Gastrocnemius medialis (tissue), 4 donors: ENCODE results near the gene C10orf71. TPM values are rescaled to one million over a fixed set of nuclear protein-coding genes. Genes with fewer than 3 reads are reported as not detected.

ENCODE experiments used
- ATAC-seq, 2 donors: fragments of 150-250 bp; one replicate each; pipeline ENCODE4 v1.9.1; 2016
- DNase-seq, 2 donors: peaks; one replicate each; pipeline ENCODE4 v3.0.0-alpha.2; 2019
- H3K27ac ChIP-seq, 4 donors: fragments of 200-600 bp; sonication (generic); 1 replicate in 1 of 4; 2 replicates in 3 of 4; pipeline ENCODE4 v1.5.1; 2016 to 2018; ENCODE audit warnings: mild to moderate bottlenecking in 2 of 4, moderate library complexity in 1 of 4
- H3K27me3 ChIP-seq, 3 donors: fragments of 200-600 bp; sonication (generic) in 2 of 3; 1 replicate in 1 of 3; 2 replicates in 2 of 3; pipeline versions ENCODE4 v1.5.1 to v1.6.0; 2016 to 2019; ENCODE audit warnings: mild to moderate bottlenecking in 1 of 3, moderate library complexity in 1 of 3
- H3K36me3 ChIP-seq, 2 donors: fragments of 200-600 bp; sonication (generic) in 1 of 2; one replicate each; pipeline ENCODE4 v1.5.1; 2017 to 2018
- H3K4me1 ChIP-seq, 2 donors: fragments of 200-600 bp; sonication (generic) in 1 of 2; one replicate each; pipeline ENCODE4 v1.5.1; 2016 to 2017; ENCODE audit warnings: mild to moderate bottlenecking in 2 of 2
- H3K4me3 ChIP-seq, 4 donors: fragments of 200-600 bp; sonication (generic) in 3 of 4; 1 replicate in 1 of 4; 2 replicates in 3 of 4; pipeline ENCODE4 v1.5.1; 2016 to 2019; ENCODE audit warnings: mild to moderate bottlenecking in 2 of 4
- H3K9me3 ChIP-seq, 3 donors: fragments of 200-600 bp; sonication (generic) in 2 of 3; 1 replicate in 1 of 3; 2 replicates in 2 of 3; pipeline ENCODE4 v1.5.1; 2016 to 2019
- CTCF ChIP-seq, 5 experiments: fragments of 450-650 bp in 3 of 5; fragments of 200-600 bp in 2 of 5; sonication (generic) in 2 of 5; IDR thresholded peaks in 4 of 5; conservative IDR thresholded peaks in 1 of 5; 1 replicate in 4 of 5; 2 replicates in 1 of 5; pipeline ENCODE4 v1.5.1; 2016 to 2019; ENCODE audit warnings: antibody characterized with exemption in 5 of 5, mild to moderate bottlenecking in 3 of 5, moderate library complexity in 3 of 5
- POLR2A ChIP-seq, 2 donors: fragments of 450-650 bp; IDR thresholded peaks; one replicate each; pipeline ENCODE4 v1.6.1; 2017; ENCODE audit warnings: antibody characterized with exemption in 2 of 2, mild to moderate bottlenecking in 2 of 2, moderate library complexity in 2 of 2
- in situ Hi-C, 4 donors: fragments of 200-750 bp; cut with MboI; loops; one replicate each; pipeline versions ENCODE4 v1.15.0 to v1.8.0; 2017; ENCODE audit warnings: low sequenced_read_pairs in 4 of 4
- intact Hi-C: fragments of 100-400 bp; cut with DNase I; formaldehyde crosslinking; loops from one replicate; pipeline ENCODE4 v1.15.1; 2023; ENCODE audit warnings: low total_unique reads
- total RNA-seq, 4 donors: library from RNA; depleted of rRNA; stranded (reverse); fragments of >200 nt; gene quantifications; one replicate each; pipeline versions ENCODE4 v1.1.0 to v1.2.3, GENCODE V29; 2016

The C10orf71 gene
- total RNA-seq, 4 donors from 2014 or later = 26.5 to 208 (median 69.6) TPM

DNA sequence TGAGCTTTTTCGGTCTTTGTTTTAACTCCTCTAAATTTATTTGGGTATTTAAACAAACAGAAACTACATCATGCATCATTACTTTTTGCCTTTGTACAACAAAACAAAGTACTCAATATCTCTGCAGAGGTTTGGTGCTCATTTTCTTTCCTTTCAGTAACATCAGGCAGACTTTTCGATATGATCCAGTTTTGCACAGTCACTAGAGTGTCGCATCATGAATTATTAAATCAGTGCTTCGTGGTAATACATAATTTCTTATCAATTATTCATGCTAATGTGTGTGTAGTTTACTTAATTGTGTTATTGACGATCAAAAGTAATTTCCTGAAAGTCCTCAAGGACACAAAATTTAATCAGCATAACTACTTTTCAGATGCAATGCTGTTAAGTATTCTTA, 65.1 kb downstream of the C10orf71 start:
- Histone ChIP-seq H3K9me3 (no peaks in the 10 kb centered on the region), H3K27ac (no peak overlapping the region), H3K4me1 (no peaks in the 10 kb centered on the region), H3K27me3 (no peaks in the 10 kb centered on the region), H3K4me3 (no peak overlapping the region), H3K36me3 (no peaks in the 10 kb centered on the region)
- ATAC-seq (no peak), DNase-seq (no peak)
- TF ChIP-seq CTCF (IDR thresholded peaks at IDR 0.05 in 4 of 5, conservative IDR thresholded peaks at IDR 0.05 in 1 of 5) = no peak
- no peak for TF ChIP-seq POLR2A (IDR thresholded peaks at IDR 0.05)
- intact Hi-C loops = no loop called here
- in situ Hi-C loops = loop anchor here in 1 of 4 donors (25.0 kb wide), 1 partner anchor 377 kb away; no protein-coding TSS in a partner anchor

GRCh38 chr10:49364747-49365146, 65.8 kb downstream of the C10orf71 start:
- no peaks in the 10 kb centered on the region for H3K36me3 ChIP-seq
- no peaks in the 10 kb centered on the region for H3K27me3 ChIP-seq
- H3K9me3 ChIP-seq = no peaks in the 10 kb centered on the region
- no peak for TF ChIP-seq POLR2A (IDR thresholded peaks at IDR 0.05)
- no peak for TF ChIP-seq CTCF (IDR thresholded peaks at IDR 0.05 in 4 of 5, conservative IDR thresholded peaks at IDR 0.05 in 1 of 5)
- no peak for DNase-seq
- intact Hi-C loops = no loop called here
- H3K27ac ChIP-seq = no peak overlapping the region
- in situ Hi-C loops = loop anchor here in 1 of 4 donors (25.0 kb wide), 1 partner anchor 377 kb away; no protein-coding TSS in a partner anchor
- no peaks in the 10 kb centered on the region for H3K4me1 ChIP-seq
- no peak overlapping the region for H3K4me3 ChIP-seq
- ATAC-seq = no peak

DNA sequence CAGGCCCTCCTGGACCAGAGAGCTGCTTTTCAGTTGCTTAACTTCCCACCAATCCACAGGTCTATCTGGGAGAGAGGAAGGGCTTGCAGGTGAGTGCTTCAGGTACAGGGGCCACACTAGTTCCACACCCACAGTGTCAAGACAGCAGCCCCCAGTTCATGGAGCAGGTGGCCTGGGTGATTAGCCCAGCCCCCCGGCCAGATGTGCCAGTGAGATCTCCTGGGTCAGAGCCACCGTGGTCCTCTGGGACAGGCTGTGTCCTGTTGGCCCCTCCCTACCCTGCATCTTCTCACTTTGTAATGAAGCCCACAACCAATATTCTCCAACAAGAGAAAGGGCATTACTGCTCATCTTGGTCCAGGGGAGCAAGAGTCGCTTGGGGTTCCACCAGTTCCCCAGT, 66.3 kb downstream of the C10orf71 start:
- H3K9me3 ChIP-seq = no peaks in the 10 kb centered on the region
- H3K4me3 ChIP-seq = no peak overlapping the region
- DNase-seq (no peak), ATAC-seq (no peak)
- H3K4me1 ChIP-seq = no peaks in the 10 kb centered on the region
- in situ Hi-C loops = loop anchor here in 1 of 4 donors (25.0 kb wide), 1 partner anchor 378 kb away; no protein-coding TSS in a partner anchor
- no peak overlapping the region for H3K27ac ChIP-seq
- intact Hi-C loops = no loop called here
- TF ChIP-seq CTCF (IDR thresholded peaks at IDR 0.05 in 4 of 5, conservative IDR thresholded peaks at IDR 0.05 in 1 of 5) (no peak), POLR2A (IDR thresholded peaks at IDR 0.05) (no peak)
- no peaks in the 10 kb centered on the region for H3K36me3 ChIP-seq
- no peaks in the 10 kb centered on the region for H3K27me3 ChIP-seq

- intact Hi-C loops = no loop called here
- Histone ChIP-seq H3K4me1 (no peaks in the 10 kb centered on the region), H3K27me3 (no peaks in the 10 kb centered on the region), H3K4me3 (no peak overlapping the region), H3K36me3 (no peaks in the 10 kb centered on the region), H3K9me3 (no peaks in the 10 kb centered on the region), H3K27ac (no peak overlapping the region)
- TF ChIP-seq POLR2A (IDR thresholded peaks at IDR 0.05) (no peak), CTCF (IDR thresholded peaks at IDR 0.05 in 4 of 5, conservative IDR thresholded peaks at IDR 0.05 in 1 of 5) (no peak)
- ATAC-seq (no peak), DNase-seq (no peak)
- in situ Hi-C loops = loop anchor here in 1 of 4 donors (25.0 kb wide), 1 partner anchor 379 kb away; no protein-coding TSS in a partner anchor
These were observed 66.9 kb downstream of the C10orf71 start for GRCh38 chr10:49365675-49366415.
